HEK293 (cell line): ENCODE results near the gene ARHGAP42.

Source experiments
- CTCF ChIA-PET: fragments of 350-600 bp; formaldehyde crosslinking; extraction: SDS; loops from one replicate; lab custom pipeline; 2021; ENCODE audit warnings: antibody characterized with exemption; lab: Yijun Ruan, JAX
- POLR2A ChIA-PET: fragments of 300-600 bp; formaldehyde crosslinking; extraction: SDS; loops from one replicate; lab custom pipeline; 2020; ENCODE audit warnings: antibody characterized with exemption, inconsistent platforms; lab: Yijun Ruan, JAX
- H3K27ac ChIP-seq: fragments of 200-500 bp; sonication (Bioruptor generic); 2 replicates; pipeline ENCODE4 v1.5.1; 2014; ENCODE audit warnings: low read depth, low read length, control low read depth, inconsistent platforms; ENCODE audit errors: extremely low read depth
- H3K36me3 ChIP-seq, 2 experiments: fragments of 200-500 bp in 1 of 2; sonication (Bioruptor generic) in 1 of 2; 1 replicate in 1 of 2; 2 replicates in 1 of 2; pipeline ENCODE4 v1.5.1; 2014 to 2017; ENCODE audit warnings: inconsistent platforms in 2 of 2, low read length in 2 of 2; ENCODE audit not compliant: control insufficient read depth in 2 of 2, insufficient read depth in 1 of 2
- H3K4me1 ChIP-seq: fragments of 200-500 bp; sonication (Bioruptor generic); 2 replicates; pipeline ENCODE4 v1.5.1; 2014; ENCODE audit warnings: mild to moderate bottlenecking, low read length, inconsistent platforms; ENCODE audit not compliant: control insufficient read depth, insufficient read depth
- H3K4me3 ChIP-seq: 2 replicates; pipeline ENCODE4 v1.5.1; 2011; ENCODE audit warnings: low read depth, mild to moderate bottlenecking, control low read depth, low read length, moderate library complexity
- H3K9me3 ChIP-seq: fragments of 200-500 bp; sonication (Bioruptor generic); 2 replicates; pipeline ENCODE4 v1.5.1; 2014; ENCODE audit warnings: low read depth, low read length, inconsistent platforms; ENCODE audit not compliant: control insufficient read depth, insufficient read depth
- GLIS1 ChIP-seq: fragments of 450-650 bp; formaldehyde crosslinking; IDR thresholded peaks from 2 replicates; pipeline ENCODE4 v1.5.1; 2016; ENCODE audit warnings: missing biosample characterization, missing genetic modification characterization
- MEIS1 ChIP-seq: sonication (generic); formaldehyde crosslinking; IDR thresholded peaks from 2 replicates; pipeline ENCODE4 v1.8.1; 2022; ENCODE audit warnings: missing genetic modification reagents, mild to moderate bottlenecking, borderline replicate concordance
- ZFP37 ChIP-seq: fragments of 450-650 bp; formaldehyde crosslinking; IDR thresholded peaks from 2 replicates; pipeline ENCODE4 v1.5.1; 2016; ENCODE audit warnings: missing biosample characterization, missing genetic modification characterization
- ZFP41 ChIP-seq: fragments of 450-650 bp; formaldehyde crosslinking; IDR thresholded peaks from 2 replicates; pipeline ENCODE4 v1.5.1; 2016; ENCODE audit warnings: missing biosample characterization, missing genetic modification characterization, borderline replicate concordance
- ZNF214 ChIP-seq: fragments of 450-650 bp; formaldehyde crosslinking; IDR thresholded peaks from 2 replicates; pipeline ENCODE4 v1.5.1; 2017; ENCODE audit warnings: missing biosample characterization, mild to moderate bottlenecking, missing genetic modification characterization, borderline replicate concordance
- ZNF561 ChIP-seq: fragments of 450-650 bp; IDR thresholded peaks from 2 replicates; pipeline ENCODE4 v1.5.1; 2018; ENCODE audit warnings: missing biosample characterization, missing genetic modification characterization, borderline replicate concordance
- ZNF571 ChIP-seq: fragments of 450-650 bp; formaldehyde crosslinking; IDR thresholded peaks from 2 replicates; pipeline ENCODE4 v1.5.0; 2017; ENCODE audit warnings: missing biosample characterization, missing genetic modification characterization
- ZNF843 ChIP-seq: fragments of 450-650 bp; formaldehyde crosslinking; IDR thresholded peaks from 2 replicates; pipeline ENCODE4 v1.5.1; 2016; ENCODE audit warnings: missing biosample characterization, missing genetic modification characterization
- ZSCAN16 ChIP-seq: fragments of 450-650 bp; formaldehyde crosslinking; IDR thresholded peaks from 2 replicates; pipeline ENCODE4 v1.5.1; 2016; ENCODE audit warnings: missing biosample characterization, missing genetic modification characterization
- ZXDB ChIP-seq: fragments of 450-650 bp; formaldehyde crosslinking; IDR thresholded peaks from 2 replicates; pipeline ENCODE4 v1.5.1; 2016; ENCODE audit warnings: missing biosample characterization, missing genetic modification characterization
- TF ChIP-seq, protein P1 (sequence below): fragments of 450-650 bp; formaldehyde crosslinking; IDR thresholded peaks from 2 replicates; pipeline ENCODE4 v1.5.1; 2016; ENCODE audit warnings: missing biosample characterization, missing genetic modification characterization, borderline replicate concordance
- TF ChIP-seq, protein P2 (sequence below): fragments of 450-650 bp; formaldehyde crosslinking; IDR thresholded peaks from 2 replicates; pipeline ENCODE4 v1.5.1; 2016; ENCODE audit warnings: missing biosample characterization, missing genetic modification characterization
- TF ChIP-seq, protein P3 (sequence below): fragments of 450-650 bp; formaldehyde crosslinking; IDR thresholded peaks from 2 replicates; pipeline ENCODE4 v1.5.1; 2016; ENCODE audit warnings: missing biosample characterization, missing genetic modification characterization
- TF ChIP-seq, protein P4 (sequence below): fragments of 450-650 bp; formaldehyde crosslinking; conservative IDR thresholded peaks from 2 replicates; pipeline ENCODE4 v1.5.1; 2016; ENCODE audit warnings: low read depth, missing biosample characterization, missing genetic modification characterization

Gene ARHGAP42

DNA sequence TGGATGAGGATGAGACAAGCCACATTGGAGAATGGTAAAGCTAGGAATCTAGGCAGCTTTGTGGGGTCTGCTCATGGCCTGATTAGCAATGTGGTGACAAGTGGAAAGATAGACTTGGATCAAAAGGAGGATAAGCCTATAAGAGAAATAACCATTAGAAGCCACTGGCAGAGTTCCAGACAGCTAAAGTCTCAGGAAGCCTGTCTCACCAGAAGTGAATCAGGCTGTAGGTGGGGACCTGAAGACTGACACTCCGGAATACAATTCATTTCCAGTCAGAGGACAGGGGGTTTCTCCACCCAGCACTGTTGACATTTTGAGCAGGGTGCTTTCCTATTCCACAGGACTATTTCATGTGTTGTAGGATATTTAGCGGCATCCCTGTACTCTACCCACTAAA, 129.7 kb downstream of the ARHGAP42 start (continued):
- TF ChIP-seq, protein P1, sequence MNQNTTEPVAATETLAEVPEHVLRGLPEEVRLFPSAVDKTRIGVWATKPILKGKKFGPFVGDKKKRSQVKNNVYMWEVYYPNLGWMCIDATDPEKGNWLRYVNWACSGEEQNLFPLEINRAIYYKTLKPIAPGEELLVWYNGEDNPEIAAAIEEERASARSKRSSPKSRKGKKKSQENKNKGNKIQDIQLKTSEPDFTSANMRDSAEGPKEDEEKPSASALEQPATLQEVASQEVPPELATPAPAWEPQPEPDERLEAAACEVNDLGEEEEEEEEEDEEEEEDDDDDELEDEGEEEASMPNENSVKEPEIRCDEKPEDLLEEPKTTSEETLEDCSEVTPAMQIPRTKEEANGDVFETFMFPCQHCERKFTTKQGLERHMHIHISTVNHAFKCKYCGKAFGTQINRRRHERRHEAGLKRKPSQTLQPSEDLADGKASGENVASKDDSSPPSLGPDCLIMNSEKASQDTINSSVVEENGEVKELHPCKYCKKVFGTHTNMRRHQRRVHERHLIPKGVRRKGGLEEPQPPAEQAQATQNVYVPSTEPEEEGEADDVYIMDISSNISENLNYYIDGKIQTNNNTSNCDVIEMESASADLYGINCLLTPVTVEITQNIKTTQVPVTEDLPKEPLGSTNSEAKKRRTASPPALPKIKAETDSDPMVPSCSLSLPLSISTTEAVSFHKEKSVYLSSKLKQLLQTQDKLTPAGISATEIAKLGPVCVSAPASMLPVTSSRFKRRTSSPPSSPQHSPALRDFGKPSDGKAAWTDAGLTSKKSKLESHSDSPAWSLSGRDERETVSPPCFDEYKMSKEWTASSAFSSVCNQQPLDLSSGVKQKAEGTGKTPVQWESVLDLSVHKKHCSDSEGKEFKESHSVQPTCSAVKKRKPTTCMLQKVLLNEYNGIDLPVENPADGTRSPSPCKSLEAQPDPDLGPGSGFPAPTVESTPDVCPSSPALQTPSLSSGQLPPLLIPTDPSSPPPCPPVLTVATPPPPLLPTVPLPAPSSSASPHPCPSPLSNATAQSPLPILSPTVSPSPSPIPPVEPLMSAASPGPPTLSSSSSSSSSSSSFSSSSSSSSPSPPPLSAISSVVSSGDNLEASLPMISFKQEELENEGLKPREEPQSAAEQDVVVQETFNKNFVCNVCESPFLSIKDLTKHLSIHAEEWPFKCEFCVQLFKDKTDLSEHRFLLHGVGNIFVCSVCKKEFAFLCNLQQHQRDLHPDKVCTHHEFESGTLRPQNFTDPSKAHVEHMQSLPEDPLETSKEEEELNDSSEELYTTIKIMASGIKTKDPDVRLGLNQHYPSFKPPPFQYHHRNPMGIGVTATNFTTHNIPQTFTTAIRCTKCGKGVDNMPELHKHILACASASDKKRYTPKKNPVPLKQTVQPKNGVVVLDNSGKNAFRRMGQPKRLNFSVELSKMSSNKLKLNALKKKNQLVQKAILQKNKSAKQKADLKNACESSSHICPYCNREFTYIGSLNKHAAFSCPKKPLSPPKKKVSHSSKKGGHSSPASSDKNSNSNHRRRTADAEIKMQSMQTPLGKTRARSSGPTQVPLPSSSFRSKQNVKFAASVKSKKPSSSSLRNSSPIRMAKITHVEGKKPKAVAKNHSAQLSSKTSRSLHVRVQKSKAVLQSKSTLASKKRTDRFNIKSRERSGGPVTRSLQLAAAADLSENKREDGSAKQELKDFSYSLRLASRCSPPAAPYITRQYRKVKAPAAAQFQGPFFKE (tag by site-specific recombination): no peak

DNA sequence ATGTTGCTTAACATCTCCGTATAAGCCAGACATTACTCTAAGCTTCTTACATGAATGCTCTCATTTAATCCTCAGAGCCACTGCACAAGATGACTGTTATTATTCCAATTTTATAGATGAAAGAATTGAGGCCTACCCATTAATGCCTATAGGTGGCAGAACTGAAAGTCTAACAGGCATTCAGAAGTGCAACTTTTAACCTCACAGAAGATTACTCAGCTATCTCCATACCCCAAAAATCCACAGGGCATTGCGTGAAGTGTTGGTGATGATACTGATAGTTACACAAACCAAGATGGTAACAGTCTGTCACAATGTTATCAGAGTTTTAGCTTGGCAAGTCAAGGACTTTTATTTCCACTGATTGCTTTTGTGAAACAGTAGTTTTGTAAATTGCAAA, 130.5 kb downstream of the ARHGAP42 start:
- Histone ChIP-seq H3K4me1 (no peaks in the 10 kb centered on the region), H3K36me3 (no peaks in the 10 kb centered on the region), H3K9me3 (no peaks in the 10 kb centered on the region), H3K27ac (no peak overlapping the region), H3K4me3 (no peak overlapping the region)
- no peak for TF ChIP-seq ZFP37 (tag by site-specific recombination)
- no peak for TF ChIP-seq GLIS1 (tag by site-specific recombination)
- POLR2A ChIA-PET: no interaction called here
- CTCF ChIA-PET: interaction anchor here (0.7 to 2.4 kb wide), 5 partner anchors 9 to 715 kb away, joined by 3 to 9 read pairs (median 5); no protein-coding TSS in a partner anchor

DNA sequence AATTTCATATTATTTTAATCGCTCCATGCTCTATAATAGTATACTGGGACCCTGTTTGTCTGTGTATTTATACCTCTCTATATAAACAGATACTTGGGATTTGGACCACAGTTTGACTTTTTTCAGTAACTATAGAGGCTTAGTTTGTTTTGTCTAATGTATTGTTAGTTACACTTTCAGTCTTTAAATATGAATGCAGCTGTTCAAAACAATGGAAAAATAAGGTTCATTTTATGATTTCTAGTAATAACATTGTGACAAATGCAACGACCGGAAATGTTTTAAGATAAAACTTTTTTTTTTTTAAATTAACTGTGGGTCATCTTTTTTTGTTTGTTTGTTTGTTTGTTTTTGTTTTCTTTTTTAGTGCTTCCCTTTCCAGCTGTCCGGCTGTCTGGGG, 133.5 kb downstream of the ARHGAP42 start:
- Histone ChIP-seq H3K4me3 (no peak overlapping the region), H3K36me3 (no peaks in the 10 kb centered on the region), H3K27ac (no peak overlapping the region), H3K4me1 (no peaks in the 10 kb centered on the region), H3K9me3 (no peaks in the 10 kb centered on the region)
- TF ChIP-seq, protein P2, sequence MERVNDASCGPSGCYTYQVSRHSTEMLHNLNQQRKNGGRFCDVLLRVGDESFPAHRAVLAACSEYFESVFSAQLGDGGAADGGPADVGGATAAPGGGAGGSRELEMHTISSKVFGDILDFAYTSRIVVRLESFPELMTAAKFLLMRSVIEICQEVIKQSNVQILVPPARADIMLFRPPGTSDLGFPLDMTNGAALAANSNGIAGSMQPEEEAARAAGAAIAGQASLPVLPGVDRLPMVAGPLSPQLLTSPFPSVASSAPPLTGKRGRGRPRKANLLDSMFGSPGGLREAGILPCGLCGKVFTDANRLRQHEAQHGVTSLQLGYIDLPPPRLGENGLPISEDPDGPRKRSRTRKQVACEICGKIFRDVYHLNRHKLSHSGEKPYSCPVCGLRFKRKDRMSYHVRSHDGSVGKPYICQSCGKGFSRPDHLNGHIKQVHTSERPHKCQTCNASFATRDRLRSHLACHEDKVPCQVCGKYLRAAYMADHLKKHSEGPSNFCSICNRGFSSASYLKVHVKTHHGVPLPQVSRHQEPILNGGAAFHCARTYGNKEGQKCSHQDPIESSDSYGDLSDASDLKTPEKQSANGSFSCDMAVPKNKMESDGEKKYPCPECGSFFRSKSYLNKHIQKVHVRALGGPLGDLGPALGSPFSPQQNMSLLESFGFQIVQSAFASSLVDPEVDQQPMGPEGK (tag by site-specific recombination): no peak
- TF ChIP-seq, protein P3, sequence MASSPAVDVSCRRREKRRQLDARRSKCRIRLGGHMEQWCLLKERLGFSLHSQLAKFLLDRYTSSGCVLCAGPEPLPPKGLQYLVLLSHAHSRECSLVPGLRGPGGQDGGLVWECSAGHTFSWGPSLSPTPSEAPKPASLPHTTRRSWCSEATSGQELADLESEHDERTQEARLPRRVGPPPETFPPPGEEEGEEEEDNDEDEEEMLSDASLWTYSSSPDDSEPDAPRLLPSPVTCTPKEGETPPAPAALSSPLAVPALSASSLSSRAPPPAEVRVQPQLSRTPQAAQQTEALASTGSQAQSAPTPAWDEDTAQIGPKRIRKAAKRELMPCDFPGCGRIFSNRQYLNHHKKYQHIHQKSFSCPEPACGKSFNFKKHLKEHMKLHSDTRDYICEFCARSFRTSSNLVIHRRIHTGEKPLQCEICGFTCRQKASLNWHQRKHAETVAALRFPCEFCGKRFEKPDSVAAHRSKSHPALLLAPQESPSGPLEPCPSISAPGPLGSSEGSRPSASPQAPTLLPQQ (tag by site-specific recombination): no peak
- TF ChIP-seq ZNF214 (tag by site-specific recombination) (no peak), ZNF561 (tag by site-specific recombination) (no peak), ZSCAN16 (tag by site-specific recombination) (no peak), ZFP41 (no peak), ZXDB (tag by site-specific recombination) (no peak), MEIS1 (CRISPR knock-in tag) (no peak), ZNF571 (tag by site-specific recombination) (no peak), ZNF843 (tag by site-specific recombination) (no peak)
- TF ChIP-seq, protein P4, sequence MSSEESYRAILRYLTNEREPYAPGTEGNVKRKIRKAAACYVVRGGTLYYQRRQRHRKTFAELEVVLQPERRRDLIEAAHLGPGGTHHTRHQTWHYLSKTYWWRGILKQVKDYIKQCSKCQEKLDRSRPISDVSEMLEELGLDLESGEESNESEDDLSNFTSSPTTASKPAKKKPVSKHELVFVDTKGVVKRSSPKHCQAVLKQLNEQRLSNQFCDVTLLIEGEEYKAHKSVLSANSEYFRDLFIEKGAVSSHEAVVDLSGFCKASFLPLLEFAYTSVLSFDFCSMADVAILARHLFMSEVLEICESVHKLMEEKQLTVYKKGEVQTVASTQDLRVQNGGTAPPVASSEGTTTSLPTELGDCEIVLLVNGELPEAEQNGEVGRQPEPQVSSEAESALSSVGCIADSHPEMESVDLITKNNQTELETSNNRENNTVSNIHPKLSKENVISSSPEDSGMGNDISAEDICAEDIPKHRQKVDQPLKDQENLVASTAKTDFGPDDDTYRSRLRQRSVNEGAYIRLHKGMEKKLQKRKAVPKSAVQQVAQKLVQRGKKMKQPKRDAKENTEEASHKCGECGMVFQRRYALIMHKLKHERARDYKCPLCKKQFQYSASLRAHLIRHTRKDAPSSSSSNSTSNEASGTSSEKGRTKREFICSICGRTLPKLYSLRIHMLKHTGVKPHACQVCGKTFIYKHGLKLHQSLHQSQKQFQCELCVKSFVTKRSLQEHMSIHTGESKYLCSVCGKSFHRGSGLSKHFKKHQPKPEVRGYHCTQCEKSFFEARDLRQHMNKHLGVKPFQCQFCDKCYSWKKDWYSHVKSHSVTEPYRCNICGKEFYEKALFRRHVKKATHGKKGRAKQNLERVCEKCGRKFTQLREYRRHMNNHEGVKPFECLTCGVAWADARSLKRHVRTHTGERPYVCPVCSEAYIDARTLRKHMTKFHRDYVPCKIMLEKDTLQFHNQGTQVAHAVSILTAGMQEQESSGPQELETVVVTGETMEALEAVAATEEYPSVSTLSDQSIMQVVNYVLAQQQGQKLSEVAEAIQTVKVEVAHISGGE: no peak
- ChIA-PET CTCF (interaction anchor here (0.5 to 1.8 kb wide), 7 partner anchors 8 to 110 kb away, joined by 3 to 10 read pairs (median 4); no protein-coding TSS in a partner anchor), POLR2A (no interaction called here)
